ENCODE measurements around the gene SUPT20H. TPM values are rescaled to one million over a fixed set of nuclear protein-coding genes. Genes with fewer than 3 reads are reported as not detected.

SUPT20H gene
- total and polyA plus RNA-seq, 2 of the 13 experiments (the other 11 are each of a cell fraction or from before 2014, with no cell fraction given): 35.0 to 63.6 TPM

- TF ChIP-seq PHF20 (CRISPR knock-in tag; IDR thresholded peaks at IDR 0.05) (peak; percentile 86), ARID2 (CRISPR knock-in tag; IDR thresholded peaks at IDR 0.05; ENCODE audit: borderline replicate concordance) (no peak), PRDM4 (CRISPR knock-in tag; IDR thresholded peaks at IDR 0.05; ENCODE audit: borderline replicate concordance) (no peak), ZFP90 (CRISPR knock-in tag; IDR thresholded peaks at IDR 0.05; ENCODE audit: borderline replicate concordance) (no peak; the same call in 1 of the 2 replicates), ZNF703 (CRISPR knock-in tag; IDR thresholded peaks at IDR 0.05; ENCODE audit: borderline replicate concordance) (no peak), CEBPG (CRISPR knock-in tag; IDR thresholded peaks at IDR 0.05) (peak; percentile 7; the same call in 1 of the 2 replicates), HNF1A (IDR thresholded peaks at IDR 0.05; ENCODE audit: low read depth) (no peak), HNF1A (CRISPR knock-in tag; IDR thresholded peaks at IDR 0.05; ENCODE audit: borderline replicate concordance) (peak; percentile 39; the same call in 1 of the 2 replicates), THAP7 (CRISPR knock-in tag; IDR thresholded peaks at IDR 0.05) (peak; percentile 70; the same call in 1 of the 2 replicates), ZNF598 (CRISPR knock-in tag; IDR thresholded peaks at IDR 0.05; ENCODE audit: borderline replicate concordance) (no peak), POLR2A (IDR thresholded peaks at IDR 0.05; ENCODE audit: insufficient read depth in 1 of 2, low read depth in 2 of 2, low read length in 2 of 2) (peak; percentile 92), REPIN1 (CRISPR knock-in tag; IDR thresholded peaks at IDR 0.05; ENCODE audit: borderline replicate concordance, low read depth) (peak; percentile 59; the same call in 1 of the 2 replicates), TEAD3 (CRISPR knock-in tag; optimal IDR thresholded peaks at IDR 0.05; ENCODE audit: borderline replicate concordance) (peak; percentile 44), CC2D1A (CRISPR knock-in tag; IDR thresholded peaks at IDR 0.05) (no peak), ZSCAN9 (CRISPR knock-in tag; IDR thresholded peaks at IDR 0.05; ENCODE audit: borderline replicate concordance) (no peak), IRF2 (CRISPR knock-in tag; IDR thresholded peaks at IDR 0.05) (peak; percentile 60; the same call in 1 of the 2 replicates), KMT2B (CRISPR knock-in tag; IDR thresholded peaks at IDR 0.05) (0 out of 2 replicates have a peak, but pooled peaks have one; percentile 24), ZNF430 (CRISPR knock-in tag; IDR thresholded peaks at IDR 0.05) (peak; percentile 67; the same call in 1 of the 2 replicates), TCF7 (IDR thresholded peaks at IDR 0.05; ENCODE audit: low read depth) (no peak)
- TF ChIP-seq, protein P1, sequence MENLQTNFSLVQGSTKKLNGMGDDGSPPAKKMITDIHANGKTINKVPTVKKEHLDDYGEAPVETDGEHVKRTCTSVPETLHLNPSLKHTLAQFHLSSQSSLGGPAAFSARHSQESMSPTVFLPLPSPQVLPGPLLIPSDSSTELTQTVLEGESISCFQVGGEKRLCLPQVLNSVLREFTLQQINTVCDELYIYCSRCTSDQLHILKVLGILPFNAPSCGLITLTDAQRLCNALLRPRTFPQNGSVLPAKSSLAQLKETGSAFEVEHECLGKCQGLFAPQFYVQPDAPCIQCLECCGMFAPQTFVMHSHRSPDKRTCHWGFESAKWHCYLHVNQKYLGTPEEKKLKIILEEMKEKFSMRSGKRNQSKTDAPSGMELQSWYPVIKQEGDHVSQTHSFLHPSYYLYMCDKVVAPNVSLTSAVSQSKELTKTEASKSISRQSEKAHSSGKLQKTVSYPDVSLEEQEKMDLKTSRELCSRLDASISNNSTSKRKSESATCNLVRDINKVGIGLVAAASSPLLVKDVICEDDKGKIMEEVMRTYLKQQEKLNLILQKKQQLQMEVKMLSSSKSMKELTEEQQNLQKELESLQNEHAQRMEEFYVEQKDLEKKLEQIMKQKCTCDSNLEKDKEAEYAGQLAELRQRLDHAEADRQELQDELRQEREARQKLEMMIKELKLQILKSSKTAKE (CRISPR knock-in tag; IDR thresholded peaks at IDR 0.05; ENCODE audit: borderline replicate concordance): no peak
Observed at GRCh38 chr13:36999054-36999714, 60.3 kb downstream of the SUPT20H start, which contains the start of gene ALG5 (continued).
